DND-41 (cell line): ENCODE measurements around the gene ADRB1.

ENCODE experiments used
- EZH2 ChIP-seq: IDR thresholded peaks from 3 replicates; pipeline ENCODE4 v1.6.1; 2012; ENCODE audit warnings: borderline replicate concordance, low read depth, mild to moderate bottlenecking, moderate library complexity, low read length, inconsistent platforms; ENCODE audit not compliant: severe bottlenecking
- TF ChIP-seq, protein P1 (sequence below): IDR thresholded peaks from 2 replicates; pipeline ENCODE4 v1.5.1; 2012; ENCODE audit warnings: borderline replicate concordance, low read length, moderate library complexity, mild to moderate bottlenecking; ENCODE audit not compliant: poor library complexity, severe bottlenecking; ENCODE audit errors: extremely low read depth

DNA sequence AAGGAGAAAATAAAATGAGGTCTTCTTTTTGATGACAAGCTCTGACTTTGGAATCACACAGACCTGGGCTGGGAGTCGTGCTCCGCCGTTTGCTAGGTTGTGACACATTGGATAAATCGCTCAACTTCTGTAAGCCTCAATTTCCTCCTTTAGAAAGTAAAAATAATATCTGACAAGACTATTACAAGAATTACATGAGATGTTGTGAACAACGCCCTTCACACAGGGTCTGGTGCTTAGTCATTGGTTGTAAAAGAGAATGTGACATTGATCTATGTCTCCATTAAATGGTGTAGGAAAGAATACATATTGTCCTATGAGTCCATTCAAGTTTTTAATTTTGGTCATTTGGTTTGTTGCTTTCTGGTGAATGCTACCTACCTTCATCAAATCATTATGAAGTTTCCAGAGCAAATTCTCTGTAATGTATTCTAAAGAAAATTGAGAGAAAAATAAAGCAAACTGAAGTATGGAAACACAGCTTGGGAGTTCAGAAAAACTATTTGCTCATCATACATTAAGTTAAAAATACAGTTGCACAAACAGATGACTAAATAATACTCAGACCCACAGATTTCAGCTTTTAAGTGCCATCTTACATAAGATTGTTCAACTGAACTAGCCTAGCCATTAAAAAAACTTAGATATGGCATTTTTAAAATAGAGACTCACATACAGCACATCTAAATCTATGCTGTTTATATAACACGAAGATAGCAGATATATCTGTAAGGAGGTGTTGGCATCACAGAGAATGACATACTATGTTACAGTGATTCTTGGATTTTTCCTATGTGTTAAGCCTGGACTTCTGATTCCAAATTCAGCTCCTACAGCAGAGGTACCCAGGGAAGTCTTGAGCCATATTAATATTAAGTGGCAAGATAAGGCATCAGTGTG, 12.3 kb upstream of the ADRB1 start:
- TF ChIP-seq, protein P1, sequence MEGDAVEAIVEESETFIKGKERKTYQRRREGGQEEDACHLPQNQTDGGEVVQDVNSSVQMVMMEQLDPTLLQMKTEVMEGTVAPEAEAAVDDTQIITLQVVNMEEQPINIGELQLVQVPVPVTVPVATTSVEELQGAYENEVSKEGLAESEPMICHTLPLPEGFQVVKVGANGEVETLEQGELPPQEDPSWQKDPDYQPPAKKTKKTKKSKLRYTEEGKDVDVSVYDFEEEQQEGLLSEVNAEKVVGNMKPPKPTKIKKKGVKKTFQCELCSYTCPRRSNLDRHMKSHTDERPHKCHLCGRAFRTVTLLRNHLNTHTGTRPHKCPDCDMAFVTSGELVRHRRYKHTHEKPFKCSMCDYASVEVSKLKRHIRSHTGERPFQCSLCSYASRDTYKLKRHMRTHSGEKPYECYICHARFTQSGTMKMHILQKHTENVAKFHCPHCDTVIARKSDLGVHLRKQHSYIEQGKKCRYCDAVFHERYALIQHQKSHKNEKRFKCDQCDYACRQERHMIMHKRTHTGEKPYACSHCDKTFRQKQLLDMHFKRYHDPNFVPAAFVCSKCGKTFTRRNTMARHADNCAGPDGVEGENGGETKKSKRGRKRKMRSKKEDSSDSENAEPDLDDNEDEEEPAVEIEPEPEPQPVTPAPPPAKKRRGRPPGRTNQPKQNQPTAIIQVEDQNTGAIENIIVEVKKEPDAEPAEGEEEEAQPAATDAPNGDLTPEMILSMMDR, result no peak
- no peak for TF ChIP-seq EZH2
